Neural progenitor cell (in vitro differentiated cells): ENCODE results near the gene INTS4.

ENCODE experiments used
- CTCF ChIP-seq: fragments of 200-600 bp; sonication (generic); IDR thresholded peaks from 2 replicates; pipeline ENCODE4 v1.5.1; 2017; ENCODE audit warnings: antibody characterized with exemption, mild to moderate bottlenecking
- EZH2 ChIP-seq: fragments of 200-600 bp; sonication (generic); IDR thresholded peaks from 2 replicates; pipeline ENCODE4 v1.6.1; 2017; ENCODE audit warnings: antibody characterized with exemption, mild to moderate bottlenecking, moderate library complexity

GRCh38 chr11:78036313-78036712, 41.8 kb upstream of the INTS4 start:
- no peak for TF ChIP-seq CTCF
- TF ChIP-seq EZH2, result no peak
